Hippocampal formation (tissue), 2 donors: ENCODE data around the gene CNN3.

Experiments used
- DNase-seq, 2 donors: peaks; one replicate each; lab custom pipeline; 2025; lab: John Stamatoyannopoulos, UW

The CNN3 gene

GRCh38 chr1:94887603-94888171, 39.2 kb downstream of the CNN3 start:
- no peak for DNase-seq

- no peak for DNase-seq
These were observed 39.8 kb downstream of the CNN3 start for GRCh38 chr1:94887106-94887505.

GRCh38 chr1:94886361-94886760, 40.5 kb downstream of the CNN3 start:
- no peak for DNase-seq

GRCh38 chr1:94884507-94884906, 42.4 kb downstream of the CNN3 start:
- DNase-seq, result no peak

- DNase-seq, result peak; percentile 3 to 9
These were observed 42.8 kb downstream of the CNN3 start for GRCh38 chr1:94884106-94884505.

GRCh38 chr1:94883691-94884090, 43.2 kb downstream of the CNN3 start:
- DNase-seq, result no peak

GRCh38 chr1:94878329-94878728, 48.6 kb downstream of the CNN3 start:
- DNase-seq, result no peak

GRCh38 chr1:94876362-94876761, 50.5 kb downstream of the CNN3 start:
- DNase-seq, result no peak

GRCh38 chr1:94875794-94876193, 51.1 kb downstream of the CNN3 start:
- DNase-seq, result no peak

GRCh38 chr1:94874423-94874822, 52.5 kb downstream of the CNN3 start:
- DNase-seq, result no peak

- peak; percentile 51 to 82 for DNase-seq
These were observed 53.2 kb downstream of the CNN3 start for GRCh38 chr1:94873520-94874351.

- no peak for DNase-seq
These were observed 54.0 kb downstream of the CNN3 start for GRCh38 chr1:94872771-94873495.

GRCh38 chr1:94871031-94871430, 55.9 kb downstream of the CNN3 start:
- DNase-seq, result no peak

- DNase-seq, result no peak
These were observed 60.6 kb downstream of the CNN3 start for GRCh38 chr1:94866164-94866807.

- no peak for DNase-seq
These were observed 61.5 kb downstream of the CNN3 start for GRCh38 chr1:94865360-94865759.

- DNase-seq, result no peak
These were observed 62.1 kb downstream of the CNN3 start for GRCh38 chr1:94864821-94865220.

- peak in 1 of 2 donors; percentile 49 for DNase-seq
These were observed 63.0 kb downstream of the CNN3 start for GRCh38 chr1:94863919-94864318.

GRCh38 chr1:94863297-94863911, 63.5 kb downstream of the CNN3 start:
- no peak for DNase-seq

- DNase-seq, result no peak
These were observed 64.2 kb downstream of the CNN3 start for GRCh38 chr1:94862718-94863117.

- no peak for DNase-seq
These were observed 67.7 kb downstream of the CNN3 start for GRCh38 chr1:94859174-94859573.

- no peak for DNase-seq
These were observed 68.6 kb downstream of the CNN3 start for GRCh38 chr1:94858276-94858675.

- DNase-seq, result no peak
These were observed 70.0 kb downstream of the CNN3 start for GRCh38 chr1:94856868-94857267.
